Esophagus (tissue), 2 donors: Measurements from ENCODE around the gene MT1A. TPM values are rescaled to one million over a fixed set of nuclear protein-coding genes. Genes with fewer than 3 reads are reported as not detected.
A peak's percentile ranks its signal among the peaks of the same experiment; 100 is the strongest.

Source experiments
- H3K27ac ChIP-seq, 2 donors: one replicate each; pipeline ENCODE4 v1.5.1; 2013; ENCODE audit warnings: low read depth in 2 of 2, mild to moderate bottlenecking in 2 of 2, inconsistent platforms in 1 of 2, low read length in 1 of 2, moderate library complexity in 1 of 2
- H3K27me3 ChIP-seq, 2 donors: one replicate each; pipeline ENCODE4 v1.6.1; 2013; ENCODE audit warnings: low read length in 2 of 2, control low read depth in 1 of 2, mild to moderate bottlenecking in 1 of 2; ENCODE audit not compliant: insufficient read depth in 2 of 2, control insufficient read depth in 1 of 2
- H3K36me3 ChIP-seq, 2 donors: one replicate each; pipeline ENCODE4 v1.6.1; 2013; ENCODE audit warnings: low read length in 1 of 2; ENCODE audit not compliant: control insufficient read depth in 2 of 2, insufficient read depth in 2 of 2
- H3K4me1 ChIP-seq, 2 donors: one replicate each; pipeline ENCODE4 v1.6.1; 2013; ENCODE audit warnings: low read length in 1 of 2; ENCODE audit not compliant: control insufficient read depth in 2 of 2, insufficient read depth in 2 of 2
- H3K4me3 ChIP-seq, 2 donors: one replicate each; pipeline ENCODE4 v1.5.1; 2013; ENCODE audit warnings: low read length in 2 of 2, mild to moderate bottlenecking in 2 of 2, low read depth in 1 of 2, moderate library complexity in 1 of 2
- H3K9me3 ChIP-seq, 2 donors: one replicate each; pipeline ENCODE4 v1.6.1; 2013; ENCODE audit warnings: mild to moderate bottlenecking in 2 of 2, low read depth in 1 of 2, low read length in 1 of 2, moderate library complexity in 1 of 2; ENCODE audit not compliant: control insufficient read depth in 2 of 2, insufficient read depth in 1 of 2
- WGBS, 2 donors: extraction: QIAGEN DNeasy Blood & Tissue Kit; methylation state at CpG; one replicate each; pipeline ENCODE4 v1.1.7; 2013; 5-methylcytosine and 5-hydroxymethylcytosine counted together
- polyA plus RNA-seq, 2 donors: library from polyadenylated mRNA; stranded (reverse); fragments of 200-250 nt; gene quantifications; one replicate each; pipeline ENCODE4 v1.2.3, GENCODE V29; 2013
- donor health status: healthy with polysubstance abuse.
- donor health status: Bipolar disorder and iron deficiency.

The MT1A gene
- polyA plus RNA-seq, 2 donors: 9.8 to 10.3 TPM

DNA sequence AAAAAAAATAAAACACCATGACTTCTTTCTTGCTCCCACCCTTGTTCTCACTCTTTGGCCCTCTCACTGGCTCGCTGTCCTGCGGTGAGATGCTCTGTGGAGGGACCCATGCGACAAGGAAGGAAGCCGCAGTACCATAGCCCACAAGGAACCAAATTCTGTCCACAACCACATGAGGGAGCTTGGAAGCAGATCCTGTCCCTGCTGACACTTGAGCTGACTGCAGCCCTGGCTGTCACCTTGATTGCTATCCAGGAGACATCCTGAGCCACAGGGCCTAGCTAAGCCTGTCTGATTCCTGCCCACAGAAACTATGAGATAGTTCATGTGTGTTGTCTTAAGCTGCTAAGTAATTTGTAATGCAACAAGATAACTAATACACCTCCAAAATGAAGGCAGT is 34.9 kb upstream of the MT1A start:
- 38 to 68% methylated on average over 4 of the region's 4 CpGs for WGBS, 2 donors
- no peaks in the 10 kb centered on the region for H3K27me3 ChIP-seq
- H3K36me3 ChIP-seq: no peaks in the 10 kb centered on the region
- no peak overlapping the region for H3K4me3 ChIP-seq
- H3K9me3 ChIP-seq: no peaks in the 10 kb centered on the region
- peaks cover 0 to 15% of the 10 kb centered on the region in 2 donors for H3K4me1 ChIP-seq
- no peak overlapping the region for H3K27ac ChIP-seq

DNA sequence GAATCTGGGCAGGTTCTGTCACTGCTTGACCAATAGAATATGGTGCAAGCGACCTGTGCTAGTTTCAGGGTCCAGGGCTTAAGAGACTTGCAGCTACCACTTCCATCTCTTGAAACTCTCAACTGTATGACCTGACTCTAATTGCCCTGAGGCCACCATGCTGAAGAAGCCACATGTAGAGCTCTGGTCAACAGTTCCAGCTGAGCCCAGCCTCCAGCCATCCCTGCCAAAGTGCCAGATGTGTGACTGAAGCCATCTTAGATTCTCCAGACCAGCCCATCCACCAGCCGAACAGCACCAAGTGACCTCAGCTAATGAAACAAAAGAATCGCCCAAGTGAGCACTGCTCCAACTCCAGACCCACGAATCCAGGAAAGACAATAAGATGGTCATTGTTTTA is 33.5 kb upstream of the MT1A start:
- Histone ChIP-seq H3K9me3 (no peaks in the 10 kb centered on the region), H3K36me3 (no peaks in the 10 kb centered on the region), H3K4me3 (no peak overlapping the region), H3K27me3 (no peaks in the 10 kb centered on the region), H3K27ac (no peak overlapping the region), H3K4me1 (peaks cover 0 to 16% of the 10 kb centered on the region in 2 donors)
- 91 to 93% methylated on average over 4 of the region's 4 CpGs for WGBS, 2 donors

DNA sequence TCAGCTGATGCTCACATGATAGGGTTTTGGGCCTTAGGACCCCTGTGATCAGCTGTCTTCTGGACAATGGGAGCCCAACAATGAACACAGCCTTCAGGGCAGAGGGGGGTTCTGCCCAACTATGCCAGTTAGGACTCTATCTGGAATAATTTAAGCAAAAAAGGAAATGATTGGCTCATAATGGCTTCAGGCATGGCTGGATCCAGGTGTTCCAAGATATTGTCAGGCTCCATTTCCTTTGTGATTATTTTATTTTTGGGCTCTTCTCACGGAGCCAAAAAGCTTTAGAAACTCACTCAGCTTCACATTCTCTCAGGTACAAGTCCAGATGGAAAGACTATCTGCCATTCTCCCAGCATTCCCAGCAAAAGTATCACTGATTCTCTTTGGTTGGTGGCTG is 33.0 kb upstream of the MT1A start:
- Histone ChIP-seq H3K36me3 (no peaks in the 10 kb centered on the region), H3K4me3 (no peak overlapping the region), H3K27me3 (no peaks in the 10 kb centered on the region), H3K4me1 (peaks cover 0 to 20% of the 10 kb centered on the region in 2 donors), H3K9me3 (no peaks in the 10 kb centered on the region), H3K27ac (peak overlapping the region; percentile 93 to 97)
- 50 to 71% methylated on average over 1 of the region's 1 CpG for WGBS, 2 donors

DNA sequence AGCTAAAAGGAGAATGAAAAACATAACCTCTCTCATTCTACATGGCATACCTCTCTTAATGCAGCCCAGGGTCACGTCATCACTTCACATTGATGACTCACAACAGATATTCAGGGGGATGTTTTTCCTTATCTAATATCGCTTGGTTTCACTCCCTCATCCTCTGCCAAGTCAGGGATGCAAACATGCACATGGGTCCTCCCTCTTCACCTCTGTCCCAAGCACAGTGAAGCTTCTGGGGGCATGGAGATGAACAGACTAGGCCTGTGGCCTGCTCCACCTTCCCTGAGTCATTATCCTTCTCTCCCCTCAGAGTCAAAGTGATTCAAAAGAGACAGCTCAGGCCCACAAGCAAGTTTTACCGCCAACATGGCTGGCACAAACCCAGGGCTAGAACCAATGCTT is 32.4 kb upstream of the MT1A start:
- Histone ChIP-seq H3K36me3 (no peaks in the 10 kb centered on the region), H3K27ac (peak overlapping the region; percentile 93 to 97), H3K4me3 (no peak overlapping the region), H3K9me3 (no peaks in the 10 kb centered on the region), H3K4me1 (peaks cover 0 to 22% of the 10 kb centered on the region in 2 donors), H3K27me3 (no peaks in the 10 kb centered on the region)
- WGBS, 2 donors: 31 to 42% methylated on average over 3 of the region's 3 CpGs

DNA sequence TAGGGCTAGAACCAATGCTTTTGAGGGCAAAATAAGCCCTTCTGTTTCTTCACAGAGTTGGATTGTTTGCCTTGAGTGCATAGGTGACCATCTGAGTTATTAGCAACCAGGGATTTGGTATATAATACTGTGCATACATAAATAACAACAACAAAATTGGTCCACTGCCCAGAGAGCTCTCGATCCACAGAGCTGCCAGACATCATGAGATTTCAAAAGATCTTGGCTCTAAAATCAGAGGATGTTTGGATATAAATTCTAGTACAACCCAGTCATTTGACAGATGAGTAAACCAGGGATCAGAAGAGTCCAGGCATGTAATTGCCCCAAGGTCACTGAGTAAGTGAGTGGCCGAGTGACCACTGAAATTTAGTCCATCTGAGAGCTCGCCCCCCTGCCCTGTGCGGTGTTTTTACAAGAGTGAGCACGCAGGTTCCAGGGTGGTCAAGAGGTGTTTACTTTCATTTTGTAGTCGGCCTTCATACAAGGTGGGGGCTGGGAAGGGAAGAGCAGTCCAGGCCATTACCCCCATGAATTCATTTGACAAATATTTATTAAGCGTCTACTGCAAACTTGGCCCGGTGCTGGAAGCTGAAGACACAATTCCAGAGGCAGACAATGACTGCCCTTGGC is 31.9 kb upstream of the MT1A start:
- H3K4me3 ChIP-seq: no peak overlapping the region
- no peaks in the 10 kb centered on the region for H3K36me3 ChIP-seq
- peaks cover 0 to 27% of the 10 kb centered on the region in 2 donors for H3K4me1 ChIP-seq
- H3K27me3 ChIP-seq: no peaks in the 10 kb centered on the region
- H3K9me3 ChIP-seq: no peaks in the 10 kb centered on the region
- peak overlapping the region; percentile 93 to 97 for H3K27ac ChIP-seq
- 27 to 32% methylated on average over 8 of the region's 8 CpGs for WGBS, 2 donors

DNA sequence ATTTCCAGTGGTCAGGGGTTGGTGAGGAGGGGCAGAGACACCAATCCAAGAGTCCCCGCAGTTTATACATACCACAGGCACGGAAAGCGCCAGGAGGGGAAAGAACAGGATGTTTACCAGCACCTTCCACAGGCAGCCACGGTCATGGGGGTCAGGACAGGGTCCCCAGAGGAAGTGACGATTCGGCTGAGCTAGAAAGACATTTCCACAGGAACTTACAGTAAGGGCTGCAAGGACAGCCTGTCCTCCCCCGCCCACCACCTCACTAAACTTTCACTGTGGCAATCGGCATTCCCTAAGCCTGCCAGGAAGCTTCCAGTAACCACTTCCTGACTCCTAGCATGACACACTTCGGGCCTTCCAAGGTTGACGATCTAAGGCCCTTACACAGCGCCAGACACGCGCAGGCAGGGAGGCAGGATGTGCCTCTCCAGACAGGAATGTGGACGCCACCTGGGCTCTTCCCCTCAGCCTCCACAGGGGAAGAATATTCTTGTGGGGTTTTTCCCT is 31.3 kb upstream of the MT1A start:
- H3K27ac ChIP-seq: peak overlapping the region; percentile 93 to 97
- peaks cover 0 to 28% of the 10 kb centered on the region in 2 donors for H3K4me1 ChIP-seq
- no peak overlapping the region for H3K4me3 ChIP-seq
- no peaks in the 10 kb centered on the region for H3K27me3 ChIP-seq
- no peaks in the 10 kb centered on the region for H3K36me3 ChIP-seq
- H3K9me3 ChIP-seq: no peaks in the 10 kb centered on the region
- WGBS, 2 donors: 22 to 47% methylated on average over 14 of the region's 14 CpGs

DNA sequence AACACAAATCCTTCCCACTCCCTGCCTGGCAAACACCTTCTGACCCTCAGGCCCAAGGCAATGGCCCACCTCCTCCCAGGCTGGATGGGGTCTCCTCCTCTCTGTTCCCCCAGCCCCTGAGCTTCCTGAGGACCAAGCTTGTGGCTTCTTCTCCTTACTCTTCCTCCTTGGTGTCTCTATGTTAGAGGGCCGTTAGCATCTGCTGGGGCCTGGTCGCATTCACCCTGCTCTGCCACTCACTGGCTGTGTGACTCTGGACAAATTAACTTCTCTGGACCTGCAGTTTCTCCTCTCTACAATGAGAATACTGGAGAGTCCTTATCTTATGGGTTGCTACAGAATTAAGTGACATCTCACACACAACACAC is 30.8 kb upstream of the MT1A start:
- Histone ChIP-seq H3K27ac (peak overlapping the region; percentile 93 to 97), H3K4me1 (peaks cover 0 to 28% of the 10 kb centered on the region in 2 donors), H3K4me3 (peak overlapping the region in 1 of 2 donors; percentile 26), H3K27me3 (no peaks in the 10 kb centered on the region), H3K36me3 (no peaks in the 10 kb centered on the region), H3K9me3 (no peaks in the 10 kb centered on the region)
- 40 to 64% methylated on average over 2 of the region's 2 CpGs for WGBS, 2 donors

DNA sequence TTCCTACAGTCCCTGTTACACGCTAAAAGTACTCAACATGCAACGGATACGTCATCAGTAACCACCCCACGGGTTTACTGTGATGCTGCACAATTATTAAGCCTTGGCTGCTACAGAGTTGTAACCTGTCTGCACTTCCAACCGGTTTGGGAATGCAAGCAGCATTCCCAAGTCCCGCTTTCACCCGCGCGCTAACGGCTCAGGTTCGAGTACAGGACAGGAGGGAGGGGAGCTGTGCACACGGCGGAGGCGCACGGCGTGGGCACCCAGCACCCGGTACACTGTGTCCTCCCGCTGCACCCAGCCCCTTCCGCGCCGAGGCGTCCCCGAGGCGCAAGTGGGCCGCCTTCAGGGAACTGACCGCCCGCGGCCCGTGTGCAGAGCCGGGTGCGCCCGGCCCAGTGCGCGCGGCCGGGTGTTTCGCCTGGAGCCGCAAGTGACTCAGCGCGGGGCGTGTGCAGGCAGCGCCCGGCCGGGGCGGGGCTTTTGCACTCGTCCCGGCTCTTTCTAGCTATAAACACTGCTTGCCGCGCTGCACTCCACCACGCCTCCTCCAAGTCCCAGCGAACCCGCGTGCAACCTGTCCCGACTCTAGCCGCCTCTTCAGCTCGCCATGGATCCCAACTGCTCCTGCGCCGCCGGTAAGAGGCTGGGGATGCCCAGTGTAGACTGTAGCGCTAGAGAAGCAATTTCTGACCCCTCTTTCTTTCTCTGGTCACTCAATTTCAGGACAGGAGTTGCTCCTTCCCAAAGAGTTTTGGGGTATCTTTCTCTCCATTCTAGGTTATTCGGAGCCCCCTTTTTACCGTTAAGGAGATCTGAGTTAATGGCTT is 30.2 kb upstream of the MT1A start, which contains the start of gene MT2A:
TSS of gene MT2A (plus strand) at position 542 of the 833 bp plus-strand sequence. CDS start at position 614, 72 bp downstream.
- Histone ChIP-seq H3K4me3 (peak within 1 kb of the TSS; percentile 51 to 56), H3K27me3 (no peaks in the 10 kb centered on the region), H3K36me3 (no peaks in the 10 kb centered on the region), H3K27ac (peak within 1 kb of the TSS; percentile 93 to 97), H3K9me3 (no peaks in the 10 kb centered on the region), H3K4me1 (peaks cover 0 to 28% of the 10 kb centered on the region in 2 donors)
- 3 to 5% methylated on average over 62 of the region's 62 CpGs for WGBS, 2 donors

DNA sequence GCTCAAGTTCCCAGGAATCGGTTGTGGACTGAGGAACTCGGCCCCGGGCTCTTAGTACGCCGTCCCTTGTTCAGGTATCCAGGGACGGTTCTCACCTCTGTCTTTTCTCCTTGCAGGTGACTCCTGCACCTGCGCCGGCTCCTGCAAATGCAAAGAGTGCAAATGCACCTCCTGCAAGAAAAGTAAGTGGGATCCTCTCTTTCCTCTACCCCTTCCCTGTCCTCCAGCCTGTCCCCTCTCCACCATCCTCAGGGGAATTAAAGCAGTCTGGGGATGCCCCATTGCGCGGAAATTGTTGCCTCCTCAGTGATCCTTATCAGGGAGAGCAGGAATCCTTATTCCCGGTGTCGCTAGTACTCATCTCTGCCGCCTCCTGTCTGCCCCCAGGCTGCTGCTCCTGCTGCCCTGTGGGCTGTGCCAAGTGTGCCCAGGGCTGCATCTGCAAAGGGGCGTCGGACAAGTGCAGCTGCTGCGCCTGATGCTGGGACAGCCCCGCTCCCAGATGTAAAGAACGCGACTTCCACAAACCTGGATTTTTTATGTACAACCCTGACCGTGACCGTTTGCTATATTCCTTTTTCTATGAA is 29.5 kb upstream of the MT1A start:
- 0% methylated on average over 21 of the region's 21 CpGs for WGBS, 2 donors
- Histone ChIP-seq H3K4me3 (peak overlapping the region; percentile 51 to 56), H3K27me3 (no peaks in the 10 kb centered on the region), H3K9me3 (no peaks in the 10 kb centered on the region), H3K27ac (peak overlapping the region; percentile 77 to 79), H3K4me1 (peaks cover 0 to 28% of the 10 kb centered on the region in 2 donors), H3K36me3 (no peaks in the 10 kb centered on the region)
